GM19438 (cell line): ENCODE data around the gene LSMEM2.
A peak's percentile ranks its signal among the peaks of the same experiment; 100 is the strongest.
"Not testable (repeated sequence)": the region's sequence is repeated elsewhere in the genome, so short reads cannot be mapped to it uniquely, and the experiment has no call there.

Source experiments
- ATAC-seq: cut with Tn5 transposase; IDR thresholded peaks from one replicate; pipeline ENCODE4 v1.9.1; 2021; ENCODE audit warnings: low read depth; ENCODE audit not compliant: unreplicated experiment

Gene LSMEM2

DNA sequence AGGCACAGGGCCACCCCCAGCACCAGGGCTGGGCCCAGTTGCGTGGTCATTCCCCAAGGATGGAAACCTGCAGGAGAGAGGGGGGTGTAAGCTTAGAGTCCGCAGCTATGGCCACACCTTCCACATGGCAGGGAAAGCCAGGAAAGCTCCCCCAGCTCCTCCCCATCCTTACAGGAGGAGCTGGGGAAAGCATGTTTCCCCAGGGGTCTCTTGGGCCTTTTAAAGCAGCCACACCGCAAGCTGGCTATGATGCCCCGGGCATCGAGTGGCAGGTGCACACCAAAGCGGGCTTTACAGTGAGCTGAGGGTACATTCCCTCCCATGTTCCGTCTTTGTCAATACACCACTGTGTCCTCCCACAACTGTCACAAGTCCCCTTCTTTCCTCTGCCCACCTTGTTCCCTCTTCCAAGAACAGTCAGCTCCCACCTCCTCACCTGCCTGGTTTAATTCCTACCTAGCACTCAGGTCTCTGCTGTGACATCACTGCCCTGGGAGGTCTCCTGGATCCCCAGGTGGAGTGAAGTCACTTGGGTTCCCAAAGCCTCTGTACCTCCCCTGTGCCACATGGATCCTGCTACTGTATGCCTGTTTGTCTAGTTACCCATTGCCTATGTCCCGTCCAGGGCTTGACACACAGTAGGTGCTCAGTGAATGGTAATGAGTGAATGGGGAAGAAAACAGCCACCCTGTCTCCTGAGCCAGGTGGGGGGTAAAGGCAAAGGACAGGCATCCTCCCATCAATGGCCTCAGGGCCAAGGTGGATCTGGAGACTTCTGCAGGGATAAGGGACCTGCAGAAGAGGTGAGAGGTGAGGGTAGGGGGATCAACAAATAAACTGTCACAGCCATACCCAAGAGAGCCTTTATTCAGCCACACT is 16.9 kb downstream of the LSMEM2 start:
- ATAC-seq = no peak

DNA sequence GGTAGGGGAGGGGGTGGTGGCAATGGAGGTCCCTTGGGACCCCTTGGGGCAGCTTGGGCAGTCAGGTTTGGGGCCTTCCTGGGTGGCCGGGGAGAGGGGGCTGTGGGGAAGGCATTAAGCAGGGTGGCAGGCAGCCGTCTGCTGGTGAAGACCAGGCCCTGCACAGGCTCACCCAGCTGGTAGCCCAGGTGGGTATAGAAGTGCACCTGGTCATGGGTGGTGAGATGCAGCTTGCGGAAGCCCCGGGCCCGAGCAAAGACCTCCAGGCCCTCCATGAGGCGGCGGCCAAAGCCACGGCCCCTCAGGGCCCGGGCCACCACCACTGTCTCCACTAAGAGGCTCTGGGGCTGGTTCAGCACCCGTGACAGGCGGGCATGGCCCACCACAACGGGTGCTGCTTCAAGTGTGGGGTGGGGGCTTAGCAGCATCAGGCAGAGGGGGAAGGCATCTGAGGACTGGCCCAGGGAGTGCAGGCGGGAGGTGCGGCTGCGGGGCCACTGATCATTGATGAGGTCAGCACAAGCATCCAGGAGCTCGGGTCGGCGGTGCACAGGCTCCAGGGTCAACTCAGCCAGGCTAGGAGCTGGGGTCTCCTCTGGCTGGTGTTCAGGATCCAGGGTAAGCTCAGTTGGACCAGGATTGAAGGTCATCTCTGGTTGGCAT is 18.0 kb downstream of the LSMEM2 start:
- no peak for ATAC-seq

GRCh38 chr3:50297384-50297775 is 18.5 kb downstream of the LSMEM2 start:
- no peak for ATAC-seq

GRCh38 chr3:50297896-50298725 is 19.2 kb downstream of the LSMEM2 start:
- no peak for ATAC-seq

DNA sequence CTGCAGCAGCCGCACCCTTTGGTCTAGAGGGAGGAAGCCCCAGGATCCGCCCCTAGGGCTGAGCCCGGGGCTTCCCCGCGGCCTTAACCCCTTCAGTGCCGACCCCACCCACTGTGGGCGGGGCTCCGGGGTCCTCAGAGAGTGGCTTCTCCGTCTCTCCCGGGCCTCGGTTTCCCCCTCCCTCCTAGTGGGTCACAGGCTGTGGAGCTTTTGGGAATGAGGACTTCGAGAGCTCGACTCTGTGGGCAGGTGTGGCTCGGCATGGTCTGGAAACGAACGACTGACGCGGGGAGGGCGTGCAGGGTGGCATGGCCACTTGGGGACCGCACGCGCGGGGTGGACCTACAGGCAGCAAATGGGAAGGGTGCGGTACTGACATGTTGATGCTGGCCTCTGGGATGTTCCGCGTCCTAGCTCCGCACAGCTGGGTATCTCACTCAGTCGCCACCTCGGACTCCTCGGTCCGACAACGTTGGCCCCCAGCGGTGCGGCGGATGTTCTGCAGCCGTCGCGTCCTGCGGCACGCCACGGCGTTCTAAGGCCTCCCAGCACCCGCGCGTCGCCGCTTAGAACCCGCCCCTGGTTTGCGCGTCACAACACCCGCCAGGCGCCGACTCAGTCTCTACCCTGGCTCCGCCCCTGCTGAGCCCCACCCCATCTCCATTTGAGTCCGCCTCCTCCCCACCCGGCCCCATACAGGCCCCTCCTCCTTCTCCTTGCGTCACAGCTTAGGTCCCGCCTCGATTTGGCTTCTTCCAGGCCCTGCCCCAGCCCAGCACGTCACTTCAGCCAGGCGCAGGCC is 20.1 kb downstream of the LSMEM2 start, which contains the start of the genes HYAL3 and NAA80:
Gene HYAL3, minus strand, starts transcription at position 570 of the 802 bp plus-strand sequence. CDS start 3,803 bp downstream, outside the sequence.
Gene NAA80, minus strand, starts transcription at position 570 of the 802 bp plus-strand sequence. CDS start 1,942 bp downstream, outside the sequence.
- ATAC-seq = peak; percentile 82

GRCh38 chr3:50299638-50299928 is 20.7 kb downstream of the LSMEM2 start:
- ATAC-seq = no peak

- ATAC-seq = no peak
Observed at GRCh38 chr3:50299929-50300680, 21.2 kb downstream of the LSMEM2 start.

DNA sequence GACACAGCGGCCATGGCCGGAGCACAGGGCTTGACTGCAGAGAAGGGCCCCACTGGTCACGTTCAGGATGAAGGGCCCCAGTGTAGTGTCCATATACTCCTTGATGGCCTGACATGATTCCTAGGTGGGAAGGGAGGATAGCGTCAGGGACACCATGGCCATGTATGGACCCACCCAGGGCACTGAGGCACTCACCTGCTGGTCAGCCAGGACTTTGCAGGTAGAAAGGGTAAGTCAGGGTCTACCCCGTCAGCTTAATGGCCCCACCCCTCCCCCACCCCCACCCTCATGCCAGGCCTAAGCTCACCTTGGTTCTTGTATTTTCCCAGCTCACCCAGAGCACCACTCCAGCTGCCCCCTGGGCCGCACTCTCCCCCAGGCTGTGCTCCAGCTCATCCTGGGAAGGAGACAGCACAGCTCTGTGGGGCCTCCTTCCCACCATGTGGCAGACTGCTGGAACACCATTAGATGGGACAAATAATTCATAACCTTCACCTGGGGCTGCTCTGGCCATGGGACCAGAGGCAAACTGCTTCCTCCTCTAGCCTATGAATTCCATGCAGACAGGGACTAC is 21.9 kb downstream of the LSMEM2 start:
- ATAC-seq = no peak

- ATAC-seq = no peak
Observed at GRCh38 chr3:50302095-50303012, 23.5 kb downstream of the LSMEM2 start.

GRCh38 chr3:50303013-50303815 is 24.3 kb downstream of the LSMEM2 start, which contains the start of gene HYAL1:
HYAL1 (minus strand) TSS chr3:50303574; CDS start chr3:50302956, 618 bp downstream.
- no peak for ATAC-seq

DNA sequence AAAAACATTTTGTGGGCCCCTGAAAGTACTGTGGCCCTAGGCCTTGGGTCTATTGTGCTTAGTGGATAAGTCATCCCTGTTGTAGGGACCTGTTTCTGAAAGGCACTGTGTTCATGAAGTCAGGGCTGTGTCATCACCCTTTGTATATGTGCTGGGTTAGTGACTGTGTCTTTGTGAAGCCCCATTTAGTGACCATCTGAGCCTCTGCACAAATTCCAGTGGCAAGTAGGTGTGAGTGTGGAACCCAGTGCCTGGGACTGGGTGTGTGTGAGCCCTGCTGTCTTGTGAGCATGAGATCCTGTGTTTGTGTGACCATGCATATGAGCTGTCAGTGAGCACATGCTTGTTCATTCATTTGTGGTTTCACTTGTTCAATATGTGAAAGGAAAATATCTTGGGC is 25.7 kb downstream of the LSMEM2 start:
- no peak for ATAC-seq

GRCh38 chr3:50312041-50312440 is 33.2 kb downstream of the LSMEM2 start:
- ATAC-seq = not testable (repeated sequence)

DNA sequence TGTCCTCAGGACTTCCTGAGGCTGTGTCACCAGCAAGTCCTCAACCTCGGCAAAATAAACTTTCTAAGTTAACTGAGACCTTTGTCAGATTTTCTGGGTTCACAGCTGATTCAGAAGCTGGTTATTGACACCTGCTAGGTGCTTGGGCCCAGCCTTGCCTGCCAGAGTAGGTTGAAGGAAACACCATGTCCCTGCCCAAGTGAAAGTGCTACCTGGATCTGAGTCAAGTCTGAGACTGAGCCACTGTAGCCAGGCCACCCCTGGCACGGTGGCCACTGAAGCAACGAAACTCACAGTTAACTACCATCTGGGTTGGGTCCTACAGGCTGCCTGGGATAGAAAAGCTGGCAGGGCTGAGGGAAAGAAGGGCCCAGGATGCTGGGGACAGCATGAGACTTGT is 35.5 kb downstream of the LSMEM2 start:
- ATAC-seq = no peak

DNA sequence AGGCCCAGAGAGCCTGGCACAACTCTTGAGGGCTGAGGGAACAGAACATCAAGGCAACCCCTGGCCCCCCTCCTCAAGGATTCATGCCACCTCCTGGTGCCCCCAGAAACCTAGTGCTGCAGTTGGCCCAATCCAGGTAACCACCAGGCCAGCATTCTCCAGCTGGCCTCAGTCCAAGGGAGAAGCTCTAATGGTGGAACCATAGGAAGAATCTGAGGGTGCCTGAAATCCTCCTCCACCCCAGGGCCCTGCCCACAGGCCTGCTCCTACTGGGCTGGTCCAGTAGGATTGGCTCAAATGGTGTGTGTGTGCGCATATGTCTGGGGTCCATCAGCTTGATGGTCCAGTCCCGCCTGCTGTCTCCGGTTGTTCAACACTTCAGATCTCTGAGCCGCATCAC is 35.9 kb downstream of the LSMEM2 start:
- no peak for ATAC-seq

DNA sequence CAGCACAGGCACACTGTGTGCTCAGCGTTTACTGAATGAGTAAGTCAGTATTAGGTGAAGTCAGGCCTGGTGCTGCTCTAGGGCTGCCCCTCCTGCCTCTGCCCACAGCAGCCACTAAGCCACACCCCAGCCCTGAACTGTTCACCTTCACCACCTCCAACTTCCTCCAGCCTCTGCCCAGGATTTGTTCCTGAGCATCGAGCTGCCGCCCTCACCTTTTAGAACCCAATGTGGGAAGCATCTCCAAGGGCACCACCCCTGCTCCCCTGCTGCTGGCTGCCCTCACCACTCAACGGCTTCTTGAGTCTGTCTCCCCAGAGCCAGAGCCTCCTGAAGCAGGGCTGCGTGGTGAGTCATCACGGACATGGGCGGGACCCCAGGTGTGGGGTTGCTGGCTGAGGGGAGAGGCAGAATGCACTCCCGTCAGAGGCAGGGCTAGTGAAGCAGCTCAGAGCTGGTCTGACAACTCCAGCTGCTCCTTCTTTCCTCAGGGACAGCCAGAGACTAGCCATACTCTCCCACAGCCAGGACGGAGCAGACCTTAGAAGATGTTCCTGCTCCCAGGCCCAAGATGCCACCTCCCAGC is 37.9 kb downstream of the LSMEM2 start:
- no peak for ATAC-seq

DNA sequence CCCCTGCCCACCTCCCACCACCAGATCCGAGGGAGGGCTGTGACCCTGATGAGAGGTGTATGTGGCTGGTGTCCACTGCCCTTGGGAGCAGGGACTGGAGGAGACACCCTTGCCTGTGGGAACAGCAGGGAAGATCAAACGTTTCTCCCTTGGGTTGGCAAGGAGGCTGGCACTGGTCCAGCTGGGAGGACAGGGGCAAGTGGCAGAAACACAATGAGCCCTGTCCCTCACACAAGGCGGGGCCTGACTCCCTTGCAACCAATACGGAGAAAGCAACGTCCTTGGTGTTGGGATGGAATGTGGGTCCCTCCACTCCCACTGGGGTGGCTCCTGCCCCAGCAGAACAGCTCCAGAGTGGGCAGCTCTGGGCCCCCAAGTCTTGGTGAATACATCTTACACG is 38.4 kb downstream of the LSMEM2 start:
- ATAC-seq = no peak

DNA sequence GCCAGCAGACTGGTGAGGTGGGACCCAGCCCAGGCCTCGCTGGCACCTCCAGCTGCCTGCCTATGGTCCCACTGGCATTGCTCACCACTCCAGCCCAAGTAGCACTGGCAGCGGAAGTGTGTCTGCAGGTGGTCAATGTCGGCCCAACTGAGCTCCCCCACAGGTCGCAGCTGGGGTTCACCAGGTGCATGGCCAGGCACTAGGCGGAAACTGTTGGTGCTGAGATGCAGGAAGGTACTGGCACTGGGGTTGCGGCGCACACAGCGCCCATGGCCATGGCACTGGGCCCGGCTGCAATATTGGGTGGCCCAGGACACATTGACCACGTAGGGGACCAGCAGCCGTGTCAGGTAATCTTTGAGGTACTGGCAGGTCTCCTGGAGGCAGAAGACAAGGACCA is 39.3 kb downstream of the LSMEM2 start:
- ATAC-seq = no peak
